GM13977 (cell line): ENCODE results near the gene IWS1.

Experiments used
- DNase-seq: peaks from one replicate; pipeline ENCODE4 v3.0.0; 2012; ENCODE audit warnings: low spot score
- in situ Hi-C: fragments of 300-500 bp; cut with MboI; formaldehyde crosslinking; loops from one replicate; pipeline ENCODE4 v1.12.0; 2022; ENCODE audit warnings: low sequenced_read_pairs, low pct_unique_long_range_greater_than_20kb, mixed read lengths, inconsistent platforms; ENCODE audit not compliant: unreplicated experiment
- TF ChIP-seq, protein P1 (sequence below): IDR thresholded peaks from 2 replicates; pipeline ENCODE4 v1.5.1; 2012; ENCODE audit warnings: mild to moderate bottlenecking, control low read depth; ENCODE audit not compliant: insufficient read depth; ENCODE audit errors: extremely low read depth, missing control alignments

Gene IWS1

GRCh38 chr2:127566139-127566417 is 39.8 kb upstream of the IWS1 start:
- in situ Hi-C loops = no loop called here
- DNase-seq = no peak
- TF ChIP-seq, protein P1, sequence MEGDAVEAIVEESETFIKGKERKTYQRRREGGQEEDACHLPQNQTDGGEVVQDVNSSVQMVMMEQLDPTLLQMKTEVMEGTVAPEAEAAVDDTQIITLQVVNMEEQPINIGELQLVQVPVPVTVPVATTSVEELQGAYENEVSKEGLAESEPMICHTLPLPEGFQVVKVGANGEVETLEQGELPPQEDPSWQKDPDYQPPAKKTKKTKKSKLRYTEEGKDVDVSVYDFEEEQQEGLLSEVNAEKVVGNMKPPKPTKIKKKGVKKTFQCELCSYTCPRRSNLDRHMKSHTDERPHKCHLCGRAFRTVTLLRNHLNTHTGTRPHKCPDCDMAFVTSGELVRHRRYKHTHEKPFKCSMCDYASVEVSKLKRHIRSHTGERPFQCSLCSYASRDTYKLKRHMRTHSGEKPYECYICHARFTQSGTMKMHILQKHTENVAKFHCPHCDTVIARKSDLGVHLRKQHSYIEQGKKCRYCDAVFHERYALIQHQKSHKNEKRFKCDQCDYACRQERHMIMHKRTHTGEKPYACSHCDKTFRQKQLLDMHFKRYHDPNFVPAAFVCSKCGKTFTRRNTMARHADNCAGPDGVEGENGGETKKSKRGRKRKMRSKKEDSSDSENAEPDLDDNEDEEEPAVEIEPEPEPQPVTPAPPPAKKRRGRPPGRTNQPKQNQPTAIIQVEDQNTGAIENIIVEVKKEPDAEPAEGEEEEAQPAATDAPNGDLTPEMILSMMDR = no peak

- TF ChIP-seq, protein P1 = no peak
- in situ Hi-C loops = no loop called here
- no peak for DNase-seq
Measured at GRCh38 chr2:127565261-127566138, 39.2 kb upstream of the IWS1 start.

DNA sequence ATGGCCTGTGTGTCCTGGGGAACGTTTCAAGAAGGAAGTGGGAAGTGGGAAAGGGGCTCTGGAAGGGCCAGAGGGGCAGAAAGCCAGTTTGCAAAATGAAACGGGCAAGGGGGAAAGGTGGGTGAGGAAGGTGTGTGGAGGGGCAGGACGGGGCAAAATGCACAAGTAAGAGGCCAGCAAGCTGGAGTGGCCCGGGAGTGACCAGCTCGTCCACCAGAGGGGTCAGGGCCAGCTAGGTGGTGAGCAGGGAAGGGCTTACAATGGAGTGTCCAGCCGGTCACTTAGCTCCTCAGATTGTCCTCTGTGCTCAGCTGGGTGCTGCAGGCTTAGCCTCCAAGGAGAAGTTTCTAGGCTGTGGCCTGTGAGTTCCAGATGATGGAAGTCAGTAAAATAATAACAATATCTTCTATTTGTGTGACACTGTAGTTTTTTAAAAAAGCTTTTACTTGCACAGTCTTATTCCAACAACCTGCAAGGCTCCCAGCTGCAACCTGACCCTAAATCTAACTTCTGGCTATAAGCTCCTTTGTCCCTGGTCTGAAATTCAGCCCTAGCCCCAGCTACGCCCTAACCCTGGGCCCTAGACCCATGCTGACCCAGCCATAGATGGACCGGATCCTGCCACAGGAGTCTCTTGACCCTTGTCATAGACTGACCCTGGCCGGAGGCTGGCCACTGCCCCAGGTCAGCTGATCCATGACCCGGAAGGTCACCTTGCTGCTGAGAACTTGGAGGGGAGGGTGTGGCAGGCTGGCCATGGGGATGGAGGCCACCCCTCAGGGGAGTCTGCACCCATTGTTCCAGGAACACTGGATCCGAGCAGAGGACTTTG is 38.4 kb upstream of the IWS1 start:
- no peak for DNase-seq
- TF ChIP-seq, protein P1 = no peak
- in situ Hi-C loops = no loop called here

DNA sequence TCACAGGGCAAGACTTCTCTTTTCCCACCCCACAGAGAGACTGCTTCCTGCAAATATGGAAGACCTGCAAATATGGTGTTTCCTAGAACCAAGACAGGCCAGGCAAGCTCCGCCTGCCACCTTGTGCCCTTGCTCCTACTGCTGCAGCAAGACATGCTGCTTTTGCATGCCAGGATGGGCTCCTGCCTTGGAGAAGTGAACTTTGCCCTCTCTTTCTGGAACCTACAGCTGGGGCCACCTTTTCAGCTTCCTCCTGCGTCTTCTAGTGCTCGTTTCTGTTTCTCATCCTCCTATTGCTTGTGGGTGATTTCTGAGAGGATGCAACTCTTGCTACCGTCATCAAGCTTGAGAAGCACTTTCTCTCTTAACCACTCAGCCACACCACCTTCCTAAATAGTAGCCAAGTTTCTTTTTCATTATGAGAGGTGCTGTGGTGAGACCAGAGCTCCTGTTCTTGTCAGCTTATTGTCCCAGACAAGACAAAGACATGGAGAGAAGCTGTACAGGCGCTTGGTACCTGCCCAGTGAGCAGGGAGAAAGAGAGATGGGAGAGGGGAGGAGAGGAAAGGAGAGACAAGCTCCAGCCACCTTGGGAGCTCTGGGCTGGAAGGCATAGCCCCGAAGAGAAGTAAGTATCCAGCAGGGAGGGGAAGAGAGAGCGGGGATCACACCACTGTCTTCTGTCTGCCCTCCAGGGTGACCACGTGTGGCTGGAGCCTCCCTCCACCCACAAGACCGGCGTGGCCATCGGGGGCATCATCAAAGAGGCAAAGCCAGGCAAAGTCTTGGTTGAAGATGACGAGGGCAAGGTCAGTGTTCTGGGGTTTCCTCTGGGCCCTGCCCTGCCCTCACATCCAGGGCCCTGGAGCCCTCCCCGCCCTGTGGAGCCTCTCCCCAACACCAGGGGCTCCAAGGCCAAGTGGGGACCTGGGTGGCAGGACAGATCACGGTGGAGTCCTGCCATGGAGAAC is 37.5 kb upstream of the IWS1 start:
- TF ChIP-seq, protein P1 = no peak
- peak; percentile 90 for DNase-seq
- in situ Hi-C loops = no loop called here

DNA sequence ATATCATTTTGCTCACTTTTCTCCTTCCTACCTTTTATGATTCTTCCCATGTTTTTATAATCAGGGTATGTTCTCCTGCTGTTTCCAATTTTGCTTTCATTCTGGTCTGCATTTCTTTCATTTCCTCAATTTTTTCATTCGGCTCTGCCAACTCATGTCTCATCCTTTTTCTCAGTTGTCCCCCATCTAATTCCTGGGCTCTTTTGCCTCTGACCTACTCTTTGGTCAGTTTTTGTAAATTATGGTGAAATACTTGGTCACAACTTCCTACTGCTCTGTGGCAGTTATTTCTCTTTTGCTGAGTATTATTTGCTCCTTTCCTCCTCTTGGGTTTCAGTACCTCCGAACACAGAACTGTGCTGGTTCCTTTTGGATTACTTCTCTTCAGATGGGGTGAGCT is 36.6 kb upstream of the IWS1 start:
- TF ChIP-seq, protein P1 = no peak
- DNase-seq = no peak
- in situ Hi-C loops = no loop called here

- TF ChIP-seq, protein P1 = no peak
- in situ Hi-C loops = no loop called here
- DNase-seq = no peak
Measured at GRCh38 chr2:127561371-127561770, 35.1 kb upstream of the IWS1 start.
